ENCODE results near the gene GLOD4. TPM values are rescaled to one million over a fixed set of nuclear protein-coding genes. Genes with fewer than 3 reads are reported as not detected.
"Not testable (repeated sequence)": the region's sequence is repeated elsewhere in the genome, so short reads cannot be mapped to it uniquely, and the experiment has no call there.

GLOD4 gene
- total and polyA plus RNA-seq, 4 donors: 44.1 to 119 (median 90.6) TPM

DNA sequence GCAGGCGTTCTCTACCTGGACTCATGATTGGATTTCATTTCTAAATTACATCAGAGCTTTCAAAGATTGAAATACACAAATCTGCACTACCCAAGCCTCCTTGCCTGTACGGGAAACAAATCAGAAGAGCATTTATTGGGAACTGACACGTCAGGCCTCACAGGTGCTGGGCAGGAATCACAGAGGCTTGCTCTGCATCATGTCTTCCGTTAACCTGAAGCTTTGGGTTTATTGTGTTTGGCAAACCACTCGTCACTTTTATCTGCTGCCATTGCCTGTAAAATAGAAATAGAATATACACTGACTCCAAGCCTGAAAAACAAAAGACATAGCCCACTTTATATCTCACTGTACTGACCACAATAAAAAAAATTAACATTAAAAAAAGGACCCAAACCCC, 22.1 kb downstream of the GLOD4 start:
- Histone ChIP-seq H3K27me3 (ENCODE audit: control insufficient read depth, insufficient read depth, low read length) (no peaks in the 10 kb centered on the region), H3K36me3 (ENCODE audit: control insufficient read depth, insufficient read depth, low read length) (peaks cover 42% of the 10 kb centered on the region), H3K9me3 (ENCODE audit: control insufficient read depth, insufficient read depth, low read length) (no peaks in the 10 kb centered on the region), H3K4me3 (ENCODE audit: low read depth, low read length) (no peak overlapping the region), H3K4me1 (ENCODE audit: control insufficient read depth, insufficient read depth, low read length) (no peaks in the 10 kb centered on the region), H3K27ac (ENCODE audit: low read depth, low read length) (no peak overlapping the region)
- WGBS (ENCODE audit: insufficient coverage): 96% methylated on average over 3 of the region's 5 CpGs
- no peak for DNase-seq (ENCODE audit: low read depth in 4 of 6, low spot score in 6 of 6)

DNA sequence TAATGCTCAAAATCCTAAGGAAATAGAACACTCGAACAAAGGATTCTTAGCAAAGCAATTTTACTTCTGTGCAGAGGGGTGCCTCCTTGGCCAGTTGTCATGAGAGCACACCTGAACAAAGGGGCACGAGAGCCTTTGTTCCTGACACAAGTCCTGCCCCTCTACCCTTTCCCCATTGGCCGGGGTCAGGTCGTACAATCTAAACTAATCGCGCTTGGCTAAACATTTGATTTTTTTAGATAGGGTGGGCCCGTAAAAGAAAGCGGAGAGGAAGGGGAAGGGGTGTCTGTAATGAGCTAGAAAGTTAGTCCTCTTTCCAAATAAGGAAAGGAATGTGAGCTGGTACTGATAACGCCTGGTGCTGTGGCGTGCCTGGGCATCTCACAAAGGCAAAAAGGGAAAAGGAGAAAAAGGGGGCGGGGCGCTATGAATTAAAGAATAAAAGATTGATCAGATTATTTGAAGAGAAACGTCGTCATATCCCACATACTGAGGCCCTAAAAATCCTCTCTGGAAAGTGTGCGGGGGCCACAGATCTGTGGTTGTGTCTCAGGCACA, 26.0 kb downstream of the GLOD4 start:
- not testable (repeated sequence) for H3K4me3 ChIP-seq (ENCODE audit: low read depth, low read length); DNase-seq (ENCODE audit: low read depth in 4 of 6, low spot score in 6 of 6); H3K27me3 ChIP-seq (ENCODE audit: control insufficient read depth, insufficient read depth, low read length); H3K9me3 ChIP-seq (ENCODE audit: control insufficient read depth, insufficient read depth, low read length); H3K27ac ChIP-seq (ENCODE audit: low read depth, low read length)
- WGBS (ENCODE audit: insufficient coverage): 74% methylated on average over 8 of the region's 15 CpGs
- Histone ChIP-seq H3K4me1 (ENCODE audit: control insufficient read depth, insufficient read depth, low read length) (peaks cover 16% of the 10 kb centered on the region), H3K36me3 (ENCODE audit: control insufficient read depth, insufficient read depth, low read length) (peaks cover 24% of the 10 kb centered on the region)

DNA sequence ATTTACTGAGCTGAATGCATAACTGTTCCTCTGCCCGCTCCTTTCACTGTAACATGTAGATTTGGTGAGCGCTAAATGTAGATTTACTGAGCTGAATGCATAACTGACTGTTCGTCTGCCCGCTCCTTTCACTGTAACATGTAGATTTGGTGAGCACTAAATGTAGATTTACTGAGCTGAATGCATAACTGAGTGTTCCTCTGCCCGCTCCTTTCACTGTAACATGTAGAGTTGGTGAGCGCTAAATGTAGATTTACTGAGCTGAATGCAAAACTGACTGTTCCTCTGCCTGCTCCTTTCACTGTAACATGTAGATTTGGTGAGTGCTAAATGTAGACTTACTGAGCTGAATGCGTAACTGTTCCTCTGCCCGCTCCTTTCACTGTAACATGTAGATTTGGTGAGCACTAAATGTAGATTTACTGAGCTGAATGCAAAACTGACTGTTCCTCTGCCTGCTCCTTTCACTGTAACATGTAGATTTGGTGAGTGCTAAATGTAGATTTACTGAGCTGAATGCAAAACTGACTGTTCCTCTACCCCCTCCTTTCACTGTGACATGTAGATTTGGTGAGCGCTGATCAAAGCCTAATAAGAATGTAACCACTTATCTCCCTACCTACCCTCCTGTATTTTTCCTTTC, 26.6 kb downstream of the GLOD4 start:
- peaks cover 19% of the 10 kb centered on the region for H3K36me3 ChIP-seq (ENCODE audit: control insufficient read depth, insufficient read depth, low read length)
- peaks cover 23% of the 10 kb centered on the region for H3K4me1 ChIP-seq (ENCODE audit: control insufficient read depth, insufficient read depth, low read length)
- not testable (repeated sequence) for H3K27me3 ChIP-seq (ENCODE audit: control insufficient read depth, insufficient read depth, low read length); H3K4me3 ChIP-seq (ENCODE audit: low read depth, low read length); H3K27ac ChIP-seq (ENCODE audit: low read depth, low read length); H3K9me3 ChIP-seq (ENCODE audit: control insufficient read depth, insufficient read depth, low read length); DNase-seq (ENCODE audit: low read depth in 4 of 6, low spot score in 6 of 6)
- 94% methylated on average over 6 of the region's 9 CpGs for WGBS (ENCODE audit: insufficient coverage)

DNA sequence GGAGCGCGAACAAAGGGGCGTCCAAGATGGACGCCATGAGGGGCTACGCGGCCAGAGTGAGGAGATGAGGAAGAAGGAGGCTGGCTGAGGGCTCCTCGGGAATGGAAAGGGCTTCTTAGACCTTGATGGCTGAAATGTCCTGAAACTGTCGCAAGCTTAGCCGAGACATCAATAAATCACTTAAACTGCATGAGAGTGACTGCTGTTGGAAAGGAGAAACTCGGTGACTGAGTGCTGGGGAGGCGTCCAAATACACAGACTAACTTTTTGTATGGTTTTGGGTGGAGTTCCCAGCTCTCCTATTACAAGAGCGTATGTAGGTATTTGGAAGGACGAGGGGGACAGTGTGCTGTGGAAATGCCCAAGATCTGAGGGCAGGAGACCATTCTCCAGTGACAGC, 28.7 kb downstream of the GLOD4 start:
- Histone ChIP-seq H3K27me3 (ENCODE audit: control insufficient read depth, insufficient read depth, low read length) (no peaks in the 10 kb centered on the region), H3K27ac (ENCODE audit: low read depth, low read length) (no peak overlapping the region), H3K9me3 (ENCODE audit: control insufficient read depth, insufficient read depth, low read length) (no peaks in the 10 kb centered on the region), H3K36me3 (ENCODE audit: control insufficient read depth, insufficient read depth, low read length) (peaks cover 15% of the 10 kb centered on the region), H3K4me3 (ENCODE audit: low read depth, low read length) (no peak overlapping the region), H3K4me1 (ENCODE audit: control insufficient read depth, insufficient read depth, low read length) (peaks cover 26% of the 10 kb centered on the region)
- peak in 1 of 6 donors; percentile 15 for DNase-seq (ENCODE audit: low read depth in 4 of 6, low spot score in 6 of 6)
- 88% methylated on average over 5 of the region's 13 CpGs for WGBS (ENCODE audit: insufficient coverage)

DNA sequence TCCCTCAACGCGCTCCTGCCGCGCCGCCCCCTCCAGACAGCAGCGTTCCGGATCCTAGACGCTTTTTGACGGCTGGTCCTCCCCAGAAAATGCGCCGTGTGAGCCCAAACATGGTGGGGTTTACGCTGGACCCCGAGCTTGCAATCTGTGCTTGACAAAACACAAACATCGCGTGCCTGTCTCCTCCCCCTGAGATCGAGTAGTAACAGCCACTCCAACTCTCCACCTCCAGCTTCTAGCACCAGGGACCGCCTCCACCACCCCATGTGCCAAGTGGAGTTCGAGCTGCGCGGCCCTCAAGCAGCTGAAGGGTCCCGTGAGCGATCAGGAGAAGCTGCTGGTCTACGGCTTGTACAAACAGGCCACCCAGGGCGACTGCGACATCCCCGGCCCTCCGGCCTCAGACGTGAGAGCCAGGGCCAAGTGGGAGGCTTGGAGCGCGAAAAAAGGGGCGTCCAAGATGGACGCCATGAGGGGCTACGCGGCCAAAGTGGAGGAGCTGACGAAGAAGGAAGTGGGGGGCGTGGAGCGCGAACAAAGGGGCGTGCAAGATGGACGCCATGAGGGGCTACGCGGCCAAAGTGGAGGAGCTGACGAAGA, 29.4 kb downstream of the GLOD4 start:
- peak overlapping the region; percentile 48 for H3K4me3 ChIP-seq (ENCODE audit: low read depth, low read length)
- peaks cover 18% of the 10 kb centered on the region for H3K36me3 ChIP-seq (ENCODE audit: control insufficient read depth, insufficient read depth, low read length)
- H3K27ac ChIP-seq (ENCODE audit: low read depth, low read length): peak overlapping the region; percentile 52

DNA sequence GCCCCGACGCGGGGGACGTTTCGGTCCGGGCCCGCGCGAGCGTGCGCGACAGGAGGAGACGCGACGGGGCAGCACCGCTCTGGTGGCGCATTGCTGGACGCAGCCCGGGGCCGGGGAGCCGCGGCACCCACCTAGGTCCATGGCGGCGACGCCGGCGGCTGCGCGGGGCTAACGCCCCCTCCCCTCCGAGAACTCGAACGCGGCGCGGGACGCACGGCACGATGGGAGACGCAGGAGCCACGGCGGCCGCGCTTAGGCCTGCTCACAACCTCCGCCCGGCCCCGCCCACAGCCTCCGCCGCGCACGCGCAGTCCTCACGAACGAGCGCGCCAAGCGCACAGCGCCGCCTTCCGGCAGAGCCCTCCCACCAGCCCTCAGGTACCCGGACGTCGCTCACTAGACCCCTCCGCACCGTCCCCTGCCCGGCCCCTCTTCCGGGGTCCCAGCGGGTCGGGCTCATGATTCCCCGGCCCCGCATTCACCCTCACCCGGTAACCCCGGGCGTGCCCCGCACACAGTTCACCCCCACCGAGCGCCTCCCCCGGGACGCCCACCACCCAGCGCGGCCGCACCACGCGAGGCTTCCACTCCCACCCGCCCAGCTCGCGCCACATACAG, 30.0 kb downstream of the GLOD4 start, which contains the start of gene GEMIN4:
Gene GEMIN4, minus strand, starts transcription at position 263 of the 618 bp plus-strand sequence. Its CDS starts 122 bp downstream, at position 141.
- H3K27ac ChIP-seq (ENCODE audit: low read depth, low read length): peak within 1 kb of the TSS; percentile 52
- H3K4me1 ChIP-seq (ENCODE audit: control insufficient read depth, insufficient read depth, low read length): peaks cover 26% of the 10 kb centered on the region
- no peaks in the 10 kb centered on the region for H3K27me3 ChIP-seq (ENCODE audit: control insufficient read depth, insufficient read depth, low read length)
- H3K36me3 ChIP-seq (ENCODE audit: control insufficient read depth, insufficient read depth, low read length): peaks cover 18% of the 10 kb centered on the region
- H3K4me3 ChIP-seq (ENCODE audit: low read depth, low read length): peak within 1 kb of the TSS; percentile 48
- H3K9me3 ChIP-seq (ENCODE audit: control insufficient read depth, insufficient read depth, low read length): no peaks in the 10 kb centered on the region
- WGBS (ENCODE audit: insufficient coverage): 0% methylated on average over 87 of the region's 87 CpGs
- peak; percentile 78 to 97 (median 88) for DNase-seq (ENCODE audit: low read depth in 4 of 6, low spot score in 6 of 6)

More for the DNA sequence above, 29.4 kb downstream of the GLOD4 start:
- 6% methylated on average over 34 of the region's 43 CpGs for WGBS (ENCODE audit: insufficient coverage)
- Histone ChIP-seq H3K4me1 (ENCODE audit: control insufficient read depth, insufficient read depth, low read length) (peaks cover 26% of the 10 kb centered on the region), H3K9me3 (ENCODE audit: control insufficient read depth, insufficient read depth, low read length) (no peaks in the 10 kb centered on the region), H3K27me3 (ENCODE audit: control insufficient read depth, insufficient read depth, low read length) (no peaks in the 10 kb centered on the region)
- peak in 4 of 6 donors; percentile 26 to 89 (median 60) for DNase-seq (ENCODE audit: low read depth in 4 of 6, low spot score in 6 of 6)

DNA sequence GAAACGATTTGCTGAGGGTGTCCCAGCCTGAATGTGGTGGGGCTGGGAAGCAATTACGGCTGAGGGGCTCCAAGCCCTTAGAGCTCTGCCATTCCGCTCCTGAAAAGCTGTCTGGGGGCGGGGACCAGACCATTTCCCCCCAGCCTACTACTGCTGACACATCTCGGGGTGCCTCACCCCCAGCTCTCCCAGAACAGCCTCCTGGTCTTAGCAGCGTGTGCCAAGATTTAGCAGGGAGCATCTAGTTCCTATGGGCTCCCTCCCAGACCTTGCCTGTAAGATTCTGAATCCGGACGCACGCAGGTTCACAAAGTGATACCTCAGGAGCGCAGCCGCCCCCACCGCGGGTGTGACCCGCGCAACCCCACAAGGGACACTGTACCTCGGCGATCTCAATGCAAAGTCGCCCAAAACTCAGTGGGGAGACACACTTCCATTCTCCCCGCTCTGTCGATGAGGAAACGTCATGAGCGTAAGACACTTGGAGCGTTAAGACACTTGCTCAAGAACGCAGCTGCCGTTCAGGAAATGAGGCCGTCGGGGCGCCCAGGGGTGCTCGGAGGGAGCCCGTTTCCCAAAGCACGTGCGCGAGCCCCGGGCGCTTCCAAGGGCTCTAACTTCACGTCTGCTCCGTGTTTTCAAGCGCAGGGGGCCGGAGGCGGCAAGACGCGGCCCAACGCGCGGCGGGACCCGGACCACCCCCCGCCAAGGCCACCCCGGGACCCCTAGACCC, 30.6 kb downstream of the GLOD4 start:
- H3K4me1 ChIP-seq (ENCODE audit: control insufficient read depth, insufficient read depth, low read length): peaks cover 26% of the 10 kb centered on the region
- peaks cover 20% of the 10 kb centered on the region for H3K36me3 ChIP-seq (ENCODE audit: control insufficient read depth, insufficient read depth, low read length)
- no peaks in the 10 kb centered on the region for H3K9me3 ChIP-seq (ENCODE audit: control insufficient read depth, insufficient read depth, low read length)
- peak overlapping the region; percentile 48 for H3K4me3 ChIP-seq (ENCODE audit: low read depth, low read length)
- peak in 2 of 6 donors; percentile 54 to 55 for DNase-seq (ENCODE audit: low read depth in 4 of 6, low spot score in 6 of 6)
- H3K27me3 ChIP-seq (ENCODE audit: control insufficient read depth, insufficient read depth, low read length): no peaks in the 10 kb centered on the region
- 1% methylated on average over 49 of the region's 49 CpGs for WGBS (ENCODE audit: insufficient coverage)
- no peak overlapping the region for H3K27ac ChIP-seq (ENCODE audit: low read depth, low read length)

DNA sequence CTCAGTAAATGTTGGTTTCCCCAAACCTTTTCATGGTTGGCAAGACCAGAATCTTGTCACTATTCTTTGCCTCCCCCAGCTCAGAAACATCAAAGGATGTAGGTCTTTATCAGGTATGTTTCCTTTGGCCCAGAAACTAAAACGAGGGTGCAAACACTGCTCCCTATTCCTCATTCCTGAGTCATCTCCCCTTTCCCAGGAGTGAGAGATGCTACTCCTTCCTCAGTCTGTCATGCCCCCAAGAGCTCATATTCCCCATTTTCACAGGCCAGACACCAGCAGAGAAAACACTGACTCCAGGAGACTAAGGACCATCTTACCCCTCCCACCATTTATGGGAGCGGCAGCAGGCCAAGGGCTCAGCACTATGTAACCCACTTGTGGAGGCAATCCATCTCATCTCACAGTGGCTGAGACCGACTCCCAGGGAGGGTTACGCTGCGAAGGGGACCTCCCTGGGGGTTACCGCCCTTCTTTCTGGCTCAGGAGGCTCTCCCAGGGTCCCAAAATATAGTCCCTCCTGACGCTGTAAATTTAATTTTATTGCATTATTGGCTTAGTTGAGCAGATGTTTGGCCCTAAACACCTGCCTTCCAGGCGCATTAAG, 31.5 kb downstream of the GLOD4 start:
- H3K4me1 ChIP-seq (ENCODE audit: control insufficient read depth, insufficient read depth, low read length): peaks cover 26% of the 10 kb centered on the region
- H3K36me3 ChIP-seq (ENCODE audit: control insufficient read depth, insufficient read depth, low read length): peaks cover 29% of the 10 kb centered on the region
- peak in 1 of 6 donors; percentile 41 for DNase-seq (ENCODE audit: low read depth in 4 of 6, low spot score in 6 of 6)
- H3K4me3 ChIP-seq (ENCODE audit: low read depth, low read length): peak overlapping the region; percentile 48
- 92% methylated on average over 3 of the region's 8 CpGs for WGBS (ENCODE audit: insufficient coverage)
- no peaks in the 10 kb centered on the region for H3K9me3 ChIP-seq (ENCODE audit: control insufficient read depth, insufficient read depth, low read length)
- no peaks in the 10 kb centered on the region for H3K27me3 ChIP-seq (ENCODE audit: control insufficient read depth, insufficient read depth, low read length)
- H3K27ac ChIP-seq (ENCODE audit: low read depth, low read length): no peak overlapping the region

DNA sequence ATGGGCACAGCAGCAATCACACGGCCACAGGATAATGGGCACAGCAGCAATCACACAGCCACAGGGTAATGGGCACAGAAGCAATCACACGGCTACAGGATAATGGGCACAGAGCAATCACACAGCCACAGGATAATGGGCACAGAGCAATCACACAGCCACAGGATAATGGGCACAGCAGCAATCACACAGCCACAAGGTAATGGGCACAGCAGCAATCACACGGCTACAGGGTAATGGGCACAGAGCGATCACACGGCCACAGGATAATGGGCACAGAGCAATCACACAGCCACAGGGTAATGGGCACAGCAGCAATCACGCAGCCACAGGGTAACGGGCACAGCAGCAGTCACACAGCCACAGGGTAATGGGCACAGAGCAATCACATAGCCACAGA, 32.7 kb downstream of the GLOD4 start:
- H3K4me3 ChIP-seq (ENCODE audit: low read depth, low read length); H3K27ac ChIP-seq (ENCODE audit: low read depth, low read length); H3K27me3 ChIP-seq (ENCODE audit: control insufficient read depth, insufficient read depth, low read length); DNase-seq (ENCODE audit: low read depth in 4 of 6, low spot score in 6 of 6); H3K9me3 ChIP-seq (ENCODE audit: control insufficient read depth, insufficient read depth, low read length): not testable (repeated sequence)
- 83% methylated on average over 6 of the region's 7 CpGs for WGBS (ENCODE audit: insufficient coverage)
- Histone ChIP-seq H3K4me1 (ENCODE audit: control insufficient read depth, insufficient read depth, low read length) (peaks cover 26% of the 10 kb centered on the region), H3K36me3 (ENCODE audit: control insufficient read depth, insufficient read depth, low read length) (peaks cover 41% of the 10 kb centered on the region)

Measured in spinal cord (tissue), 10 donors.